H1 (cell line): ENCODE measurements around the gene PLSCR1. TPM values are rescaled to one million over a fixed set of nuclear protein-coding genes. Genes with fewer than 3 reads are reported as not detected.

Source experiments
- CTCF ChIA-PET: fragments of 300-600 bp; sonication (Branson Sonifier 250); formaldehyde crosslinking; loops from one replicate; lab custom pipeline; 2021; ENCODE audit not compliant: partially characterized antibody; lab: Charles Lee
- POLR2A ChIA-PET: fragments of 300-600 bp; sonication (Branson Sonifier 250); formaldehyde crosslinking; loops from one replicate; lab custom pipeline; 2021; ENCODE audit warnings: inconsistent platforms; ENCODE audit not compliant: partially characterized antibody; lab: Charles Lee
- DNase-seq, 2 experiments: peaks; one replicate each; pipeline versions ENCODE4 v3.0.0 to v3.0.0-alpha.2; 2010 to 2022; ENCODE audit warnings: low spot score in 2 of 2, low read depth in 1 of 2, mixed read lengths in 1 of 2
- FAIRE-seq: peaks from 2 replicates; lab custom pipeline; 2011; peaks lifted over from hg19 to GRCh38; lab: Jason Lieb, UNC
- H2AFZ ChIP-seq: 2 replicates; pipeline ENCODE4 v1.8.1; 2012; ENCODE audit warnings: low read length, inconsistent platforms
- H2AK5ac ChIP-seq: 2 replicates; pipeline ENCODE4 v1.6.1; 2013; ENCODE audit warnings: low read depth, low read length
- H2BK120ac ChIP-seq: replicated peaks from 2 replicates; pipeline ENCODE3; 2013; ENCODE audit warnings: low read depth, low read length, inconsistent platforms
- H2BK12ac ChIP-seq: 2 replicates; pipeline ENCODE4 v1.6.1; 2013; ENCODE audit warnings: low read depth, low read length
- H2BK15ac ChIP-seq: 2 replicates; pipeline ENCODE4 v1.6.1; 2013; ENCODE audit warnings: low read length
- H2BK20ac ChIP-seq: 2 replicates; pipeline ENCODE4 v1.6.1; 2013; ENCODE audit warnings: low read length
- H2BK5ac ChIP-seq: 2 replicates; pipeline ENCODE4 v1.6.1; 2013; ENCODE audit warnings: low read depth, low read length
- H3K14ac ChIP-seq: 2 replicates; pipeline ENCODE4 v1.6.1; 2013; ENCODE audit warnings: inconsistent platforms; ENCODE audit not compliant: insufficient read length
- H3K18ac ChIP-seq: 2 replicates; pipeline ENCODE4 v1.6.1; 2013; ENCODE audit warnings: low read length; ENCODE audit errors: extremely low read depth
- H3K23ac ChIP-seq: 2 replicates; pipeline ENCODE4 v1.6.1; 2013; ENCODE audit warnings: inconsistent platforms; ENCODE audit not compliant: insufficient read length
- H3K23me2 ChIP-seq: 2 replicates; pipeline ENCODE4 v1.6.1; 2013; ENCODE audit warnings: low read depth, low read length
- H3K27ac ChIP-seq: 2 replicates; pipeline ENCODE4 v1.6.1; 2011; ENCODE audit warnings: low read depth, low read length, inconsistent platforms
- H3K27me3 ChIP-seq, 4 experiments: replicated peaks in 1 of 4; 1 replicate in 1 of 4; 2 replicates in 3 of 4; pipeline versions ENCODE4 v1.6.1 to v1.8.1; 2011 to 2013; ENCODE audit warnings: low read length in 3 of 4, mild to moderate bottlenecking in 3 of 4, inconsistent platforms in 2 of 4, mixed read lengths in 2 of 4, moderate library complexity in 1 of 4; ENCODE audit not compliant: control insufficient read depth in 3 of 4, insufficient read depth in 3 of 4; ENCODE audit errors: extremely low read depth in 1 of 4
- H3K36me3 ChIP-seq, 4 experiments: 2 replicates each; pipeline versions ENCODE4 v1.6.1 to v1.8.1; 2011 to 2013; ENCODE audit warnings: mild to moderate bottlenecking in 4 of 4, low read length in 3 of 4, moderate library complexity in 2 of 4, control low read depth in 1 of 4, inconsistent platforms in 1 of 4; ENCODE audit not compliant: insufficient read depth in 4 of 4, control insufficient read depth in 2 of 4
- H3K4ac ChIP-seq: replicated peaks from 2 replicates; pipeline ENCODE3; 2013; ENCODE audit warnings: low read length, low read depth, mixed read lengths, inconsistent platforms; ENCODE audit not compliant: insufficient read length
- H3K4me1 ChIP-seq, 4 experiments: replicated peaks in 1 of 4; 1 replicate in 1 of 4; 2 replicates in 3 of 4; pipeline versions ENCODE4 v1.6.1 to v1.8.1; 2011 to 2013; ENCODE audit warnings: low read length in 3 of 4, inconsistent platforms in 2 of 4, mixed read lengths in 1 of 4; ENCODE audit not compliant: insufficient read depth in 4 of 4, control insufficient read depth in 3 of 4
- H3K4me2 ChIP-seq, 2 experiments: 2 replicates each; pipeline versions ENCODE4 v1.6.1 to v1.8.1; 2011 to 2013; ENCODE audit warnings: low read depth in 2 of 2, low read length in 2 of 2, control low read depth in 1 of 2, inconsistent platforms in 1 of 2, mild to moderate bottlenecking in 1 of 2; ENCODE audit not compliant: insufficient read depth in 1 of 2
- H3K4me3 ChIP-seq, 4 experiments: fragments of 200-600, 300-600 bp in 1 of 4; sonication (generic), shearing (Covaris generic), sonication (Bioruptor Twin) in 1 of 4; 2 replicates each; pipeline versions ENCODE4 v1.5.1 to v1.8.1; 2011 to 2016; ENCODE audit warnings: low read length in 4 of 4, low read depth in 3 of 4, control low read depth in 2 of 4, inconsistent platforms in 2 of 4, mild to moderate bottlenecking in 2 of 4, mixed read lengths in 1 of 4, moderate library complexity in 1 of 4; ENCODE audit not compliant: insufficient read depth in 2 of 4; ENCODE audit errors: extremely low read depth in 1 of 4
- H3K56ac ChIP-seq: replicated peaks from 2 replicates; pipeline ENCODE3; 2013; ENCODE audit warnings: low read depth, mild to moderate bottlenecking, mixed read lengths, low read length, inconsistent platforms; ENCODE audit not compliant: insufficient read length
- H3K79me1 ChIP-seq: 2 replicates; pipeline ENCODE4 v1.6.1; 2013; ENCODE audit warnings: low read depth, low read length, control low read depth
- H3K79me2 ChIP-seq, 2 experiments: 2 replicates each; pipeline versions ENCODE4 v1.6.1 to v1.8.1; 2012 to 2013; ENCODE audit warnings: low read length in 2 of 2, mild to moderate bottlenecking in 2 of 2, inconsistent platforms in 1 of 2; ENCODE audit not compliant: insufficient read depth in 2 of 2, control insufficient read depth in 1 of 2
- H3K9ac ChIP-seq, 4 experiments: replicated peaks in 1 of 4; 1 replicate in 1 of 4; 2 replicates in 3 of 4; pipeline versions ENCODE4 v1.6.1 to v1.8.1; 2011 to 2013; ENCODE audit warnings: low read depth in 3 of 4, low read length in 3 of 4, control low read depth in 2 of 4, mild to moderate bottlenecking in 2 of 4, moderate library complexity in 2 of 4, inconsistent platforms in 1 of 4; ENCODE audit errors: extremely low read depth in 1 of 4
- H3K9me3 ChIP-seq, 2 experiments: 2 replicates each; pipeline versions ENCODE4 v1.6.1 to v1.8.1; 2012 to 2013; ENCODE audit warnings: mild to moderate bottlenecking in 2 of 2, moderate library complexity in 2 of 2, control low read depth in 1 of 2, inconsistent platforms in 1 of 2, low read depth in 1 of 2, low read length in 1 of 2, mixed read lengths in 1 of 2; ENCODE audit not compliant: insufficient read depth in 2 of 2
- H4K20me1 ChIP-seq, 2 experiments: replicated peaks in 1 of 2; 2 replicates each; pipeline versions ENCODE3 to v1.8.1; 2011 to 2013; ENCODE audit warnings: inconsistent platforms in 2 of 2, low read length in 2 of 2, mild to moderate bottlenecking in 1 of 2; ENCODE audit not compliant: insufficient read depth in 2 of 2, control insufficient read depth in 1 of 2
- H4K5ac ChIP-seq: 2 replicates; pipeline ENCODE4 v1.6.1; 2013; ENCODE audit warnings: low read length, low read depth, mixed read lengths, inconsistent platforms; ENCODE audit not compliant: insufficient read length
- H4K8ac ChIP-seq: 2 replicates; pipeline ENCODE4 v1.8.0; 2013; ENCODE audit warnings: mild to moderate bottlenecking, moderate library complexity, low read length, inconsistent platforms; ENCODE audit not compliant: insufficient read depth; ENCODE audit errors: extremely low read depth
- H4K91ac ChIP-seq: replicated peaks from 2 replicates; pipeline ENCODE3; 2013; ENCODE audit warnings: low read length, mixed read lengths, inconsistent platforms; ENCODE audit not compliant: insufficient read length
- CEBPB ChIP-seq: IDR thresholded peaks from 2 replicates; pipeline ENCODE4 v1.6.1; 2012; ENCODE audit warnings: low read depth, low read length
- CHD1 ChIP-seq: IDR thresholded peaks from 2 replicates; pipeline ENCODE4 v1.6.1; 2012; ENCODE audit warnings: low read depth, low read length, improper control_type of control experiment
- EP300 ChIP-seq, 2 experiments: IDR thresholded peaks; 1 replicate in 1 of 2; 2 replicates in 1 of 2; pipeline ENCODE4 v1.6.1; 2011 to 2012; ENCODE audit warnings: low read depth in 2 of 2, low read length in 2 of 2, mild to moderate bottlenecking in 2 of 2, borderline replicate concordance in 1 of 2, inconsistent platforms in 1 of 2, moderate library complexity in 1 of 2
- HDAC6 ChIP-seq: IDR thresholded peaks from one replicate; pipeline ENCODE4 v1.7.1; 2012; ENCODE audit warnings: low read depth, mild to moderate bottlenecking, inconsistent platforms, low read length, moderate library complexity
- NANOG ChIP-seq: IDR thresholded peaks from 2 replicates; pipeline ENCODE4 v1.6.1; 2011; ENCODE audit warnings: low read length, low read depth, mild to moderate bottlenecking, inconsistent platforms; ENCODE audit not compliant: insufficient read depth, poor library complexity, severe bottlenecking
- NRF1 ChIP-seq: IDR thresholded peaks from 2 replicates; pipeline ENCODE4 v1.6.1; 2011; ENCODE audit warnings: mild to moderate bottlenecking, low read depth, low read length, improper control_type of control experiment
- RFX5 ChIP-seq: IDR thresholded peaks from 2 replicates; pipeline ENCODE4 v1.6.1; 2011; ENCODE audit warnings: low read depth, low read length, improper control_type of control experiment, borderline replicate concordance
- SIN3A ChIP-seq, 2 experiments: IDR thresholded peaks in 1 of 2; conservative IDR thresholded peaks in 1 of 2; 2 replicates each; pipeline ENCODE4 v1.6.1; 2011 to 2012; ENCODE audit warnings: low read length in 2 of 2, improper control_type of control experiment in 1 of 2, low read depth in 1 of 2, mild to moderate bottlenecking in 1 of 2
- SIX5 ChIP-seq: IDR thresholded peaks from 2 replicates; pipeline ENCODE4 v1.6.1; 2011; ENCODE audit warnings: mild to moderate bottlenecking, low read depth, low read length
- SP1 ChIP-seq: IDR thresholded peaks from 2 replicates; pipeline ENCODE4 v1.6.1; 2011; ENCODE audit warnings: low read depth, low read length
- SUZ12 ChIP-seq: fragments of 200-600 bp; sonication (generic); IDR thresholded peaks from 2 replicates; pipeline ENCODE4 v1.6.1; 2012; ENCODE audit warnings: mild to moderate bottlenecking, inconsistent platforms, low read length, moderate library complexity, mixed read lengths
- TAF1 ChIP-seq: IDR thresholded peaks from 2 replicates; pipeline ENCODE4 v1.6.1; 2011; ENCODE audit warnings: mild to moderate bottlenecking, low read depth, low read length
- TAF7 ChIP-seq: optimal IDR thresholded peaks from 2 replicates; pipeline ENCODE3; 2011; ENCODE audit warnings: low read depth, mild to moderate bottlenecking, inconsistent platforms, low read length, moderate library complexity, borderline replicate concordance
- TBP ChIP-seq: IDR thresholded peaks from 2 replicates; pipeline ENCODE4 v1.6.1; 2011; ENCODE audit warnings: low read depth, low read length, improper control_type of control experiment
- YY1 ChIP-seq: IDR thresholded peaks from 2 replicates; pipeline ENCODE4 v1.6.1; 2011; ENCODE audit warnings: low read depth, mild to moderate bottlenecking, low read length
- ZNF274 ChIP-seq: IDR thresholded peaks from 2 replicates; pipeline ENCODE4 v1.7.0; 2012; ENCODE audit warnings: low read length, borderline replicate concordance; ENCODE audit errors: extremely low read depth
- polyA plus RNA-seq, 7 experiments: library from polyadenylated mRNA; depleted of rRNA in 3 of 7; stranded (reverse) in 5 of 7; unstranded in 2 of 7; fragments of >200 nt in 5 of 7; fragments of 200-250 nt in 2 of 7; gene quantifications; 1 replicate in 5 of 7; 2 replicates in 1 of 7; 4 replicates in 1 of 7; pipeline versions ENCODE4 v1.2.1 to v1.2.3, GENCODE V29; 2011 to 2013; ENCODE audit warnings: missing spikeins in 2 of 7, mixed read lengths in 2 of 7
- total RNA-seq: library from RNA; stranded (reverse); fragmentation: NEBNext Ultra II Directional; extraction: Animal tissue kit (Norgen Biotek cat#: 25700); gene quantifications from 2 replicates; pipeline ENCODE4 v1.2.1, GENCODE V29; 2021

PLSCR1 gene
- total and polyA plus RNA-seq, 2 of the 8 experiments (the other 6 are each of a cell fraction or from before 2014, with no cell fraction given) = 32.2 to 48.5 TPM

GRCh38 chr3:146485297-146485696 is 59.1 kb downstream of the PLSCR1 start:
- no peak overlapping the region for H2BK20ac ChIP-seq
- no peak overlapping the region for H3K4ac ChIP-seq
- H3K79me1 ChIP-seq = no peaks in the 10 kb centered on the region
- H3K4me1 ChIP-seq = no peaks in the 10 kb centered on the region
- FAIRE-seq = no peak
- no peak overlapping the region for H3K4me3 ChIP-seq
- H3K36me3 ChIP-seq = no peaks in the 10 kb centered on the region; a peak in 1 of 8 replicates
- no peak overlapping the region for H4K5ac ChIP-seq
- H4K20me1 ChIP-seq = no peaks in the 10 kb centered on the region
- no peak overlapping the region for H2AFZ ChIP-seq
- no peak overlapping the region for H2BK12ac ChIP-seq
- no peak overlapping the region for H2BK15ac ChIP-seq
- H3K27ac ChIP-seq = no peak overlapping the region
- DNase-seq = no peak
- ChIA-PET CTCF (interaction anchor here (1.6 kb wide), 1 partner anchor 14 kb away, joined by 3 read pairs; no protein-coding TSS in a partner anchor), POLR2A (no interaction called here)
- H4K91ac ChIP-seq = no peak overlapping the region
- H4K8ac ChIP-seq = no peak overlapping the region
- no peaks in the 10 kb centered on the region for H3K79me2 ChIP-seq
- no peak overlapping the region for H2BK5ac ChIP-seq
- H2BK120ac ChIP-seq = no peak overlapping the region
- no peak overlapping the region for H3K14ac ChIP-seq
- no peaks in the 10 kb centered on the region for H3K9me3 ChIP-seq
- H3K56ac ChIP-seq = no peak overlapping the region
- no peak overlapping the region for H3K18ac ChIP-seq
- H3K23ac ChIP-seq = no peak overlapping the region
- no peak overlapping the region for H2AK5ac ChIP-seq
- H3K27me3 ChIP-seq = no peaks in the 10 kb centered on the region
- H3K9ac ChIP-seq = no peak overlapping the region
- H3K23me2 ChIP-seq = no peaks in the 10 kb centered on the region
- H3K4me2 ChIP-seq = no peak overlapping the region
- TF ChIP-seq CHD1 (no peak), RFX5 (no peak), TAF1 (no peak), SIN3A (conservative IDR thresholded peaks at IDR 0.05 in 1 of 2, IDR thresholded peaks at IDR 0.05 in 1 of 2; ENCODE audit: low read depth in 1 of 2, low read length in 2 of 2) (no peak), CEBPB (no peak), TBP (no peak), NRF1 (no peak), SP1 (no peak), SIX5 (no peak), HDAC6 (no peak), ZNF274 (no peak), YY1 (no peak), SUZ12 (no peak), NANOG (no peak), TAF7 (no peak), EP300 (IDR thresholded peaks at IDR 0.05; ENCODE audit: borderline replicate concordance in 1 of 2, low read depth in 2 of 2, low read length in 2 of 2) (no peak)
